Measurements from ENCODE around the gene PRICKLE4.

Gene PRICKLE4, protein sequence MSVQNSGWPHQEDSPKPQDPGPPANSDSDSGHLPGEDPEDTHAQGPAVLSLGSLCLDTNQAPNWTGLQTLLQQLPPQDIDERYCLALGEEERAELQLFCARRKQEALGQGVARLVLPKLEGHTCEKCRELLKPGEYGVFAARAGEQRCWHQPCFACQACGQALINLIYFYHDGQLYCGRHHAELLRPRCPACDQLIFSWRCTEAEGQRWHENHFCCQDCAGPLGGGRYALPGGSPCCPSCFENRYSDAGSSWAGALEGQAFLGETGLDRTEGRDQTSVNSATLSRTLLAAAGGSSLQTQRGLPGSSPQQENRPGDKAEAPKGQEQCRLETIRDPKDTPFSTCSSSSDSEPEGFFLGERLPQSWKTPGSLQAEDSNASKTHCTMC

DNA sequence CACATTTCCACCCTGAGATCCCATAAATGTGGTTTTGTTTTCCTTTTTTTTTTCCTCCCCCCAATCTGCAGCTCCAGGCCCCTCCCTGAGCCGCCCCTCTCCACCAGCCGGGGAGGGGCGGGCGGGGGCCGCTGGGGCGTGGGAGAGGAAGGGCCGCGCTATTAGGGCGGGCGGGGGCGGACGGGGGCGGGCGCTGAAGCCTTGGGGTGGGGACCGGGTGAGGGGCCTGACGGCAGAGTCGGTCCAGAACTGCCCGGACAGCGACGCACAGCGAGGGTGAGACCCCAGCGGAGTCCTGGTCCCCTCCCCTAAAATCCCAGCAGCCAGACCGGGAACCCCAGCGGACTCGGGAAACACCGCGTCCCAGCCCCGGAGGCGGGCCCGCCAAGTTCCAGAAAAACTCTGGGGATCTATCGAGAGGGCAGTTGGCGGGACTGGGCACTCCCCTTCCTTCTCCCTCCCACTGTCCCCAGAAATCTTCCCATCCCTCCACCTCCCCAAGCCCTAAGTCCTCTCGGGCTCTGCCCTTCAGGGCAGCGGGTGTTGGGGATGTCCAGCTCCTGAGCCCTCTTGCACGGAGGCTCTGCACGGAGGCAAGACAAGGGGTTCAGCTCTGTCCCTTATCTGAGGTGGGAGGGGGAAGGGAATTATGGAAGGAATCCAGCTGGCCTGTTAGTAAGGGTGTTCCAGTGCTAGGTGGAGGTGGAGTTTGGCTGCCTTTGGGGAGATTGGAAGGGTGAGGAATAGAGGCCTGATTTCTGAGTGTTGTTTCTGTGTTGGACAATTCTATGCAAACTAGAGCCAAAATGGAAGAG is at the start of gene PRICKLE4:
Gene PRICKLE4, plus strand, starts transcription at position 232 of the 815 bp plus-strand sequence. CDS start 2,692 bp downstream, outside the sequence.
- no peak for DNase-seq (ENCODE audit: low read depth in 2 of 2)

DNA sequence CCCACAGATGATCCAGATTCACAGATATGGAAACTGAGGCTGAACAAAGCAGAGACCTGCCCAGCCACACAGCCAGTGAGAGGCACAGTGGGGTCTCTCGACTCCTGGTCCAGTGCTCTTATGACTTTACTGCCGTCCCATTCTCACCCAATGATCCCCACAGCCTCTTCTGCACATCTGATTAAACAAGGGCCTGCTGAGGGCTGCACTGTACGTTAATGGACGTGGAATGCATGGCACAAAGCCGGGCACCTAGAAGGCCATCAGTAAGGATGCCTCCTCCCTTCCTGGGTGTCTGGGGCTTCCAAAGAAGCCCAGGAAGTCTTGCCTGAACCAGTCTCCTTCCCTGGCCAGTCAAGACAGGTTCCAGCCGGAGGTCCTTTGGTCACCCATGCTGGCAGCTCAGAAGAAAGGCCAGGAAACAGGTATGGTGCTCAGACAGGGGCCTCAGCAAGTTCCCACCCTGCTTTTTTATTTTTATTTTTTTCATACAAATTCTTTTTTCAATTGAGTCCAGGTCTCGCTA is 49.0 kb upstream of the PRICKLE4 start:
- DNase-seq (ENCODE audit: low read depth in 2 of 2): no peak

DNA sequence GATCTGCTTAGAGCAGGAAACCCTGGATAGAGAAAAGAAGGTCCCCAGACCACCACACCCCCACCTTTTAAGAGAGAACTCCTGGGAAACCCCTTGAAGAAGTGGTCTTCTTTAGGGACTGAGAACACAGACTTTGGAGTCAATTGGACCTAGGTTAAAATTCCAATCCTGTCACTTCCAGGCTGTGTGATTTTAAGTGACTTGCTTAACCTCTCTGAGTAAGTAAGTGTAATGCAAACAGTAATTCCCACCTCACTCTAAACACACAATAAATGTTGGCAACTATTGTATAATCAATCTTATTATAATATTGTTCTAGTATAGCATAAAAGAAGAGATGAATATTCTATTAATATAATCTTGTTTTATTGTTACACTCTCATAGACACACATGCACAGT is 48.4 kb upstream of the PRICKLE4 start:
- DNase-seq (ENCODE audit: low read depth in 2 of 2): no peak

DNA sequence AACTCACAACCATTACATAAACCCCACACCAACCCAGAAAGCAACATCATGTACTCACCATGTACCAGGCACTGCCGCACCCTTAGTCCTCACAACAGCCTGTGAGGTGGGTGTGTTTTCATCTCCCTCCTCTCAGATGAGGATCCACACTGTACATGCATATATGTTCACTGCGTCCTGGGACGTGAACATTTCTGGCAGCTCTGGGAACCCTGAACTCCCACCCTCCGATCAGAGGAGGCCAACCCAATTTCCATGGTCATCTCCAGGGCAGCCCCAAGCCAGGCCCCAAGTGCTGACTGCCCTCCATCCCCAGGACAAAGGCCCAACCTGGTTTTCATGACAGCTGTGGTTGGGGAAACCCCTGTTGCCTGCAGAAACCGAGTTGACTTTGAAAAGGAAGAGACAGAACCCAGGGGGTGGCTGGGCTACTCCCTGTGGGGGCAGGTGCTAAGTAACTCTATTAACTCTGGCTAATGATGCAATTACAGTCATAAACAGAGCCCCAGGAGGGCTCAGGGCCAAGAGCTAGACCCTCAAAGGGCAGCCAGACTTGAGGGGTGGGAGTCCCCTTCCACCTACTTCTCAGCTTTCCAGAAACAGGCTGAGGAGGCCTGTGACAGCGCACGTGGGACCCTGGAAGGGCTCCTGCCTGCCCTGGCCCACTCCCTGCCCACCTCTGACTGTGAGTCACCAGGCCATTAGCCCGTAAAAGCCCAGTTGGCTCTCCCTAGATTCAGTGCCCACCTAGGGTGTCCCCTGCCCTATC is 47.8 kb upstream of the PRICKLE4 start:
- peak in 1 of 2 donors; percentile 39 for DNase-seq (ENCODE audit: low read depth in 2 of 2)

DNA sequence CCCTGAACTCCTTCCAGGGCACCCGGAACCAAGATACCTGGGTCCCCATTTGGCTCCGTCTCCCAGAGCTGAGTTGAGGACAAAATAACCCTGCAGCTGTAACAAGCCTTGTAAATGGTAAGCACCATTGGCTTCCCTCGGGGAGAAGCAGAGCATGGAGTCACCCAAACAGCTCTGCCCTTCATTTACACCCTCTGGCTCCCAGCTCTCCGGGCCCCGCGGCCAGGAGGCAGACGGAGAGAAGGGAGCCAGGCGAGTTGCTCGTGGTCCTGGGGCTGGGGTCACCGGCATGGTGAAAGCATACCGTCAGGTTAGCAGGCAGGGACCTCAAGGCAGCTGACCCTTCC is 47.2 kb upstream of the PRICKLE4 start:
- DNase-seq (ENCODE audit: low read depth in 2 of 2): no peak

DNA sequence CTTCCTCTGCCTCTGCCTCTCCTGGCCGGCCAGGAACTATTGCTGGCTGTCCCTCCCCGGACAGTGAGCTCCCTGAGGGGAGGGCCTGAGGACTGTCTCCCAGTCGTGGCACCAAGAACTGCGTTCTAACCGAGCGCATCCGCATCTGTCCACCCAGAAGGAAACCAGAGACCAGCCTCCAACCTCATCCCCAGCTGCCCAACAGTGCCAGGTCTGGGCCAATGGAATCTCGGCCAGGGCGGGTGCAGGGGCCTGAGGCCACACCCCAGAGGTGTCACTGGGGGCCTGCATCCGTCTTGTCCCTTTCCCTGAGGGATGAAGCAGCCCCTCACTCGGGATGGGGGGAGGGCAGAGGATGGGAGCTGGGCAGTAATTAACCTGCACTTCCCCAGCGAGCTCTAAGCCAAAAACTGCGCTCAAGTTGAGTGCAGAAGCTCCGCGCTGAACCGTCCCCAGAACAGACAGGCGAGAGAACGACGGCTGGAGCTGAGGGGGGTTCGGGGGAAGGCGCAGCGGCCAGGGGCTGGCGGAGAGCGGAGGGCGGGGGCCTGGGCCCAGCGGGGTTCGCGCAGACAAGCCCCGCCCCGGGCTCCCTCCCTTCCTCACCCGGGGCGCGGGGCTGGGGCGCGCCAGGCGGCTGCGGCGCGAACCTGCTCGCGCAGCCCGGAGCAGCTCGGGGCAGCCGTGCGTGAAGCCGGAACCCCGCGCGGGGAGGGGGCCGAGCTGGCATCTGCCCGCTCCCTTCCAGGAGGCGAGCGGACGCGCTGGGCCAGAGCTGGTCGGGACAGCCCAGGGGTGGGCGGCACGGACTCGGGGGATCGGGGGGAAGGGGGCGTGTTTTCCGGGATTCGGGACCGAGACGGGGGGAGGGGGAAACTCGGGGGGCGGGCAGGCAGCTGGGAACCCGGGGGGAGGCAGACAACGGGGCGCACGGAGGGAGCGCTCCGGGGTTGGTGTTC is 46.6 kb upstream of the PRICKLE4 start:
- peak; percentile 22 to 41 for DNase-seq (ENCODE audit: low read depth in 2 of 2)

DNA sequence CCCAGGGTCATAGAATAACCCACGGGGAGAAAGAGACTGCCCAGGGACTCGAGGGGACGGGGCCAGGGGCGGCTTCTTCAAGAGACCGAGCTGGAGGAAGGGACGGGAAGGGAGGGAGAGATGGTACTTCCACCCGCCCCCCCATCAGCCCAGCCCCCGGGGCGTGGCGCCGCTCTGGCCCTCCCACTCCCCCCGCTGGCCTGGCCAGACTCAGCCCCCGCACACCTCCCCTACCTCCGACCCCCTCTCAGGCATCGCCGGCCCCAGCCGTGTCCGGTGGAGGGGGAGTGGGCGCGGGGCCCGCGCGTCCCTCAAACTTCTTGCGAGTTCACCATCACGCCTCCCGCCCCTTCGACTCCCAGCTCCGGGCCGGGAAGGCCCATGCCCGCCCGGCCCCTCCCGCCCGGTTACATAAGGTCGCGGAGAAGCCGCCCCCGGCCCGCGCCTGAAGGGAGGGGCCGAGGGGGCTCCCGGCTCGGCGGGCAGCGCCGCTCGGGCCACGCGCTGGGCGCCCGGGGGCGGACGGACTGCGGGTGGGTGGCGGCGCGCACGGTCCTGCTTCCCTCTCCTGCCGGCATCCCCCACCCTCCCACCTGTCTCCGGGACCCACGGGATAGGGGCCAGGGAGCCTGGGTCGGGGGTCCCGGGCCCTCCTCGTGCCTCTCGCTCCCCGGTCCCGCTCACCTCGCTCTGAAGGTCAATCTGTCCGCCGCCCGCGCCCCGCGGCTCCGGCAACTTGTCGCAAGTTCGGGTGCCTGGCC is 45.7 kb upstream of the PRICKLE4 start:
- peak; percentile 46 to 49 for DNase-seq (ENCODE audit: low read depth in 2 of 2)

DNA sequence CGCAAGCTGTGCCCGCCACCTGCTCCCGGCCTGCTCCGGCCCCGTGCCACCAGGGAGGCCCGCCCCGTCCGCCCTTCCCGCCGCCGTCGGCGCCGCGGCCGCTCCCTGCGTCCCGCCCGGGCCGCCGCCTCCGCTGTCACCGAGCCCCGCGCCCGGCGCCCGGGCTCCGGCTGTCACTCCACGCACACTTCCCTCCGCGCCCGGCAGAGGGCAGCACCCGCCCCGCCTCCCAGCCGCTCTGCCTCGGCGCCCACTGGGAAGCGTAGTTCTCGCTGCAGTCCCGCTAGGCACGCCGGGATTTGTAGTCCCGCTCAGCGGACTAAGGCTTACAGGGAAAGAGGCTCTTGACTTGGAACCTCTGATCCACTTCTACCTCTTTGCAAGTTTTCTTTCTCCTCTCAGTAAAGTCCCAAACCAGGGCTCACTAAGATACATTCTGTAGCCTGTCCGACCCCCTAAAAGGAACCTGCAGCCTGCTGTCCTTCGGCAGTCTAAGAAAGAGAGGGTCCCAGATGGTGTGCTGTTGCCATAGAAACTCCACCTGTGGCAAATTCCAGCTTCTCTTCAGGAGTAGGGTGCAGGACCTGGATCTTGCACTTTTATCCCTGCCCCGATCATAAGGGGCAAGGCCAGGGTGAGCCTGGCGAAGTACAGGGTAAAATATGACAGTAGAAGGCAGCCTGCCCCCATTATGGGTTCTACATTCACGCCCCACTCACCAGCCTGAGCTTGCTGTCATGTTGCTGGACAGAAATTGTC is 45.0 kb upstream of the PRICKLE4 start, which contains the start of gene TFEB:
Gene TFEB, minus strand, starts transcription at position 182 of the 759 bp plus-strand sequence. CDS start 44,395 bp downstream, outside the sequence.
- peak; percentile 92 to 95 for DNase-seq (ENCODE audit: low read depth in 2 of 2)

DNA sequence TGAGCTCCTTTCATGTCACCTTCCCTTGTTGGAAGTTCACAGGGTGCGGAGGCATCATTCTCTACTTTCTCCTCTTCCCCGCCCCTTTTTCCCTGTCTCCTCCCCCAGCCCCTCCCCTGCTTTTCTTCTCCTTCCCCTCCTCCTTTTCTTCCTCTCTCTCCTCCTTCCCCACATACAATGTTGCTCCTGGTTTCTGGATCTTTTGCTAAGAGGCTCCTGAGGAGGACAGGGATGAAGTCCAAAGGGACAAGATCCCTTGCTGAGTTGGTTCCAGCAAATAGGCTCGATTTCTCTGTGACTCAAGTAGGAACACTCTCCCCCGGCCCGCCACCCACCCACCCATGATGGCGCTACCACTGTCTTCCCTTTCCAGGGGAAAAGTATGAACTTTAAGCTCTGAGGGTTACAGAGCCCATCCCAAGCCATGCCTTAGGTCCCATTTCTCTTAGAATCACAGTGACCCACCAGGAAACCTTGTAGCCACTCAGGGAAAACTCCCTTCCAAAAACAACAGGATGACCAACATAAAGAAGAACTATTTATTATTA is 44.3 kb upstream of the PRICKLE4 start:
- DNase-seq (ENCODE audit: low read depth in 2 of 2): no peak

DNA sequence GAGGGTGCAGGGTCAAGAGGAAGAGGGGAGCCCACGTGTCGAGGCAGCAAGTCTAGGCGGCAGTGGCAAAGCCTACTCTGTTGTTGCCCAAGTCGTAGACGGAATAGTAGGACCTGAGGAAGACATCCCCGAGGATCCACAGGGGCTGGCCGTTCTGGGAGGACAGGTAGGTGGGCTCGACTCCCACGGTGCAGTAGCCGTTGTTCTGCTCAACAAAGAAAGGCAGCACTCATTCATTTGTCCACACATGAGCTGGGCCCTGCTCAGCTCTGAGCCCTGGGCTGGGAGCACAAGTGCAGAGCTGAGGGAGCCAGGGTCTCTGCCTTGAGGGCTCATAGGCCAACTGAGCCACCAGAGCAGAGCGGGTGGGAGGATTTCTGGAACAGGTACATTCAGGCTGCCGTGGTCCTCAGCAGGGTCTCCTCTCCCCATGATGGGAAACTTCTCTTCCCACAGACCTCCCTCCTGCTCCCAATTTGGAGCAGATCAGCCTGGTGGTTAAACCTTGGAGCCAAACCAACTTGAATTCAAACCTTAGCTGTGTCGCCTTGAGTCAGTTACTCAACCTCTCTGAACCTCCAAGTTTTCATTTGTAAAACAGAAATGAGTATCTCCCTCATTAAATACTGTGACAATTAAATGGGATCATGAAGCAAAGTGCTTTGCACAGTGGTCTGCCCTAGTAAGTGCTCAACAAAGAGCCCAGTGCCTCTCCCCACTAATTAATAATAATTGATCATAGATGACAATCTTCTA is 43.6 kb upstream of the PRICKLE4 start:
- DNase-seq (ENCODE audit: low read depth in 2 of 2): no peak

DNA sequence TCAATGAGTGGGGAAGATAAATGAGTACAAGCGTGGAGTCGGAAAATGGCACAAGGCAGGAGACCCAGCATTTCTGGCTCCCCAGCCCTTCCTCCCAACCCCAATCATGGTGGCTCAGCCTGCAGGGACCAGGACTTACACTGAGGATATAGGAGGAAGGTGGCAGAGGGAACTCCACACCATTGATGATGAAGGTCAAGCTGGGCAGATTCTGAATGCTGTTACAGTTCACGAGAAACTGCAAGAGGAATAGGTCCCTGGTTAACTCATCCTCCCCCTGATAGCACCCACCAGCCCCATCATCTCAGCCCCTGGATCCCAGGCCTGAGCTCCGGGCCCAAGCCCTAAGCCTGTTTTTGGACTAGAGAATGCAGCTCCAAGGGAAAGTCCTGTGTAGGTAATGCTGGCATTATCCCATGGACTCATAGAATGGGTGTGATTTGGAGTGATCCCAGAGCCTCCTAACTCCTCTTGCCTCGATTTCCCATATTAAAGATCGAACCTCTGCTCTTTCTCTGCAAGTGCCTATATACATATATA is 42.9 kb upstream of the PRICKLE4 start:
- no peak for DNase-seq (ENCODE audit: low read depth in 2 of 2)

DNA sequence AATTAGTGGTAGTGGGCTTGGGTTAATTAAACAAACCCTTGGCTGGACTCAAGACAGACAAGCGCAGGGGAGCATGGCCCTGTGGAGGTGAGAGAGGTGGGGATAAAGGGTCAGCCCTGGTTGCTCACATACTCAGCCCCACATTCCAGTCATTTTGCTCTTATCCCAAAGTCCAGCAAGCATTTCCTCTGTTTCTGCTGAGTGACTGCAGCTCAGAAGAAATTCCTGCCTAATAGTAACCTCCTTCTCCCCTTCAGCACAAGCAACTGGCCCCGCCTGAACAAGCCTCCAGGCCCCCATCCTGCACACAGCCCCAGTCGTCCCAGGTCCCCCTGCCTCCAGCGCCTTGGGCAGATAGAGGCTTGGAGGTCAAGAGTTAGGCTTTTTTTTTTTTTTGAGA is 41.5 kb upstream of the PRICKLE4 start:
- no peak for DNase-seq (ENCODE audit: low read depth in 2 of 2)

DNA sequence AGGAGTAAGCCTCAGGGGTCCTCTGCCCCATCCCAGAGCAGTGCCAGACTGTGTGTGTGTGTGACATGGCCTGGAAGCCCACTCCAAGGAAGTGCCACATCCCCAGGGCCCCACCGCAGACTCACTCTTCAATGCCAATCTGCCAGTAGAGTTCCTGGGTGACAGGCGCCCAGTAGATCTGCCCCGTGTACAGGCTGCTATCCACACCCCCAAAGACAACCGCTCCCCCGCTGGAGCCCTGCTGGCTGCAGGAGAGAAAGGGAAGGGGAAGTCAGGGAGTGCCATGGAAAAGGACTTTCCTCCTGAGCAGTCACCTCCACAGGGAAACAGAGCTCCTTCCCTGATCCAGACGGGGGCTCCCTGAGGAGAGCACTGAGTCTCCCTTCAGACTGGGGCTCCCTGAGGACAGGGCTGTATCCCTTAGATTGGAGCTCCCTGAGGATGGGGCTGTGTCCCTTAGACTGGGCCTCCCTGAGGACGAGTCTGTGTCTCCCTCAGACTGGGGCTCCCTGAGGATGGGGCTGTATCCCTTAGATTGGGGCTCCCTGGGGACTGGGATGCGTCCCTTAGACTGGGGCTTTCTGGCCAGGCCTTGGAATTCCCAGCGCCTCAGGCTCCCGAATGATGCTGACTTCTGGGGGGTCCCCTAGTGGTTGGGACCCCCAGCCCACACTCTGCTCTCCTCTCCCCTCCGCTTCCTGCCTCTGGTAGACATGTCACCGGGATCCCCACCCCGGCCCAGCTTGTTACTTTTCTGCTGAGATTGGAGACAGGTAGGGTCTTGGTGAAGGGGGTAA is 40.0 kb upstream of the PRICKLE4 start:
- no peak for DNase-seq (ENCODE audit: low read depth in 2 of 2)

DNA sequence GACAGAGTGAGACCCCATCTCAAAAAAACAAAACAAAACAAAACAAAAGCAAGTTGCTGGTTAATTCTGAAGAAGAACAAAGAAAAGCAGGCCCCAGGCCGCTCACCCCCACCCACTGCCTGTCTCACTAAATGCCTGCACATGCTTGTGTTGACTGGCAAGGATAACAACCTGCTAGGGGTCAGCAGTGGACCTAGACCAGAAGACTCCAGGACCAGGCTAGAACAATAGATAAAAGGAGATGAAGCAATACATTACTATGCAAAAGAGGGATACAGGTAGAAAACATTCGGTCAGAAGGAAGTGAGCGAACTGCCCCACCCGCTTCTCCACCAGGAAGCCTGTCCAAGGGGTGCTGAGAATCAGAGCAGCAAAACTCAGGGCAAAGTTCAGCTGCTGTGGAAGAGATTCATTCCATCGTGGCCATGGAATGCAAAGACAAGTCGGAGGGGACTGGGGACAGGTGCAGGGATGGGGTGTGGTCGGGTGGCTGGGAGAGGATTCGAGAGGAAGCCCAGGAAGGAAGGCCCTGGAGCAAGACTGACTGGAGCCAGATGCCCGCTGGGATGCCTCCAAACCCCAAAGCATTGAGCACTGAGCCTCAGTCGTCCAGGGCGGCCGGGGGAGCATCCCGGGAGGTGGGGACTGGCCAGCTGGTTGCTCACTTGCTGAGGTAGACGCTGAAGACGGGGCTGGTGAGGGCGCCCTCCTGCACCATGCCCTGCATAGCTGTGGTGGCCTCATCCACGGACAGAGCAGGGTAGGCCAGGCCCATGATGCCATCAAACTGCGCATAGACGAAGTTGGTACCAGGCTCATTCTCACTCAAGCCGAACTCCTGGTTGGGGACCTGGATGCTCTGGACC is 38.7 kb upstream of the PRICKLE4 start:
- no peak for DNase-seq (ENCODE audit: low read depth in 2 of 2)

DNA sequence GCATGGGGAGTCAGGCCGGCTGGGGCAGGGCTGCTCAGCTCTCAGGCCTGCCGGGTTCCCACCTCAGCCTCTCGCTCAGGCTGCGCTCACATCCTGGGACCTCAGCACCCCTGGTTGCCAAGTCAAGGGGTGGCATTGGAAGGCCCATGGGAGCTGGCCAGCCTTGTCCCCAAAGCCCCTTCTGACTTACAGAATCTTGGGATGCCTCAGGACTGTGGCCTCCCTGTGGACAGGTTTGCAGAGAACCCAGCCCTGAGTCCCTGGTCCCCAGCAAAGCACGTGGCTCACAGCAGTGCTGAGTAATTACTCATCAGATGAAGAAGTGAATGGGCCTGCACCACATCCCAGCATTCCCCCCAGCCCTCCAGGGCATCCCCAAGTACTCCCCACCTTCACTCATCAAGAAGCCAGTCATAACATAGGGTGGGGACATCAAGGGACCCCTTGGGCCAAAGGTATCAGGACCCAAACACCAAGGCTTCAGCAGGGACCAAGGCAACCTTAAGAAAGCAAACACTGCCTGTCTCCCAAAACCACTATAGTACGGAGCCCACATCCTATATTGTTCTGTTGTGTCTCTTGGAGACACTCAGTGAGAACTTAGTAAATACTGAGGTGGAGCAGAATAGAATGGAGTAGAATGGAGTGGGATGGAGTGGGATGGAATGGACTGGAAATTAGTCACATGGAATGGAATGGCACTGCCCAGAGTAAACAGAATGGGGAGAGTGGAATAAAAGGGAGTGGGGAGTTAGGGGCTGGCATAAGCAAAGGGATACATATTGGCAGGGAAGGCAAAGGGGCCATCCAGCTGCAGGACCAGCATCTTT is 37.0 kb upstream of the PRICKLE4 start:
- DNase-seq (ENCODE audit: low read depth in 2 of 2): no peak

All from stimulated activated CD4-positive, alpha-beta T cell treated with anti-CD3 and anti-CD28 coated beads, Interleukin-4, amount 100 ng/mL, for 48 hours (primary cell).